ENCODE results near the gene OPN4. TPM values are rescaled to one million over a fixed set of nuclear protein-coding genes. Genes with fewer than 3 reads are reported as not detected.
A peak's percentile ranks its signal among the peaks of the same experiment; 100 is the strongest.

OPN4 gene
- total and polyA plus RNA-seq, 9 of the 15 experiments (the other 6 are each of a cell fraction or from before 2014, with no cell fraction given) = not detected

DNA sequence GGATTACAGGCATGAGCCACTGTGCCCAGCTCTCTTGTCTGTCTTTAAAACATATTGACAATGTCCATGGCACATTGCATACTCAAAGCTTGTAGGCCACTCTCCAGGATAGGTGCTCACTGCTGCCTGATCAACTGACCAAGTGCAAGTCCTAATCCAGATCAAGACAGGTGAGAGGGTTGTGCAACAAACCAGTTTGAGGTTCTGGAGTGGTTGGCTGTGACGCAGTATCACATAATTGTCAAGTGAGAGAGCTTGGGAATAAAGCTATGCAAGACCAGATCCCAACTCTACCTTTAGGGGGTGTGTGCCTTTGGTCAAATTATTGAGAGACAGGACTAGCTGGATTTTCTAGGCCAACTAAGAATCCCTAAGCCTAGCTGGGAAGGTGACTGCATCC, 43.0 kb upstream of the OPN4 start:
- no peaks in the 10 kb centered on the region for H3K4me1 ChIP-seq (replicated peaks in 1 of 2; ENCODE audit: control insufficient read depth in 2 of 2, insufficient read depth in 2 of 2, low read length in 2 of 2)
- ChIA-PET POLR2A (no interaction called here), CTCF (ENCODE audit: low intra/inter-chr PET ratio) (no interaction called here)
- H3K27ac ChIP-seq (ENCODE audit: extremely low read depth, low read depth, low read length) = no peak overlapping the region
- no peak for FAIRE-seq
- intact Hi-C loops (cut with micrococcal nuclease) (no loop called here), in situ Hi-C loops (cut with MboI) (no loop called here)
- H3K36me3 ChIP-seq (ENCODE audit: control insufficient read depth, insufficient read depth, low read length) = no peaks in the 10 kb centered on the region
- no peak for DNase-seq (ENCODE audit: extremely low read depth in 1 of 4, low spot score in 3 of 4)
- 0 out of 2 replicates have a peak overlapping the region, but pooled peaks have one; percentile 51 for H2AFZ ChIP-seq (ENCODE audit: low read depth, low read length)
- no peak overlapping the region for H3K9ac ChIP-seq (ENCODE audit: insufficient read depth in 1 of 2, low read depth in 2 of 2, low read length in 2 of 2)
- no peaks in the 10 kb centered on the region for H3K27me3 ChIP-seq (ENCODE audit: control insufficient read depth in 2 of 2, insufficient read depth in 2 of 2, low read length in 2 of 2)
- no peaks in the 10 kb centered on the region for H3K9me3 ChIP-seq (replicated peaks; ENCODE audit: control insufficient read depth, insufficient read depth, low read depth, low read length)
- WGBS (ENCODE audit: insufficient coverage, low coverage, missing lambda C conversion rate) = 71% methylated on average over 1 of the region's 1 CpG
- H4K20me1 ChIP-seq (replicated peaks; ENCODE audit: control insufficient read depth, insufficient read depth, low read length) = no peaks in the 10 kb centered on the region
- no peak for TF ChIP-seq POU5F1 (IDR thresholded peaks at IDR 0.05; ENCODE audit: borderline replicate concordance, low read depth, low read length, partially characterized antibody)
- no peak for TF ChIP-seq FOXK1 (CRISPR knock-in tag; IDR thresholded peaks at IDR 0.05; ENCODE audit: borderline replicate concordance)
- TF ChIP-seq, protein P1, sequence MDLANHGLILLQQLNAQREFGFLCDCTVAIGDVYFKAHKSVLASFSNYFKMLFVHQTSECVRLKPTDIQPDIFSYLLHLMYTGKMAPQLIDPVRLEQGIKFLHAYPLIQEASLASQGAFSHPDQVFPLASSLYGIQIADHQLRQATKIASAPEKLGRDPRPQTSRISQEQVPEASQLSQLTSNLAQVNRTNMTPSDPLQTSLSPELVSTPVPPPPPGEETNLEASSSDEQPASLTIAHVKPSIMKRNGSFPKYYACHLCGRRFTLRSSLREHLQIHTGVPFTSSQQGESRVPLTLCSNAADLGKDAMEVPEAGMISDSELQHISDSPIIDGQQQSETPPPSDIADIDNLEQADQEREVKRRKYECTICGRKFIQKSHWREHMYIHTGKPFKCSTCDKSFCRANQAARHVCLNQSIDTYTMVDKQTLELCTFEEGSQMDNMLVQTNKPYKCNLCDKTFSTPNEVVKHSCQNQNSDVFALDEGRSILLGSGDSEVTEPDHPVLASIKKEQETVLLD (IDR thresholded peaks at IDR 0.05) = no peak
- no peak for TF ChIP-seq ESRRA (IDR thresholded peaks at IDR 0.05; ENCODE audit: borderline replicate concordance, low read depth)
- TF ChIP-seq, protein P2, sequence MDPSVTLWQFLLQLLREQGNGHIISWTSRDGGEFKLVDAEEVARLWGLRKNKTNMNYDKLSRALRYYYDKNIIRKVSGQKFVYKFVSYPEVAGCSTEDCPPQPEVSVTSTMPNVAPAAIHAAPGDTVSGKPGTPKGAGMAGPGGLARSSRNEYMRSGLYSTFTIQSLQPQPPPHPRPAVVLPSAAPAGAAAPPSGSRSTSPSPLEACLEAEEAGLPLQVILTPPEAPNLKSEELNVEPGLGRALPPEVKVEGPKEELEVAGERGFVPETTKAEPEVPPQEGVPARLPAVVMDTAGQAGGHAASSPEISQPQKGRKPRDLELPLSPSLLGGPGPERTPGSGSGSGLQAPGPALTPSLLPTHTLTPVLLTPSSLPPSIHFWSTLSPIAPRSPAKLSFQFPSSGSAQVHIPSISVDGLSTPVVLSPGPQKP (CRISPR knock-in tag; IDR thresholded peaks at IDR 0.05) = no peak
- TF ChIP-seq, protein P3, sequence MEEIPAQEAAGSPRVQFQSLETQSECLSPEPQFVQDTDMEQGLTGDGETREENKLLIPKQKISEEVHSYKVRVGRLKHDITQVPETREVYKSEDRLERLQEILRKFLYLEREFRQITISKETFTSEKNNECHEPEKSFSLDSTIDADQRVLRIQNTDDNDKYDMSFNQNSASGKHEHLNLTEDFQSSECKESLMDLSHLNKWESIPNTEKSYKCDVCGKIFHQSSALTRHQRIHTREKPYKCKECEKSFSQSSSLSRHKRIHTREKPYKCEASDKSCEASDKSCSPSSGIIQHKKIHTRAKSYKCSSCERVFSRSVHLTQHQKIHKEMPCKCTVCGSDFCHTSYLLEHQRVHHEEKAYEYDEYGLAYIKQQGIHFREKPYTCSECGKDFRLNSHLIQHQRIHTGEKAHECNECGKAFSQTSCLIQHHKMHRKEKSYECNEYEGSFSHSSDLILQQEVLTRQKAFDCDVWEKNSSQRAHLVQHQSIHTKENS (CRISPR knock-in tag; IDR thresholded peaks at IDR 0.05) = no peak
- TF ChIP-seq, protein P4, sequence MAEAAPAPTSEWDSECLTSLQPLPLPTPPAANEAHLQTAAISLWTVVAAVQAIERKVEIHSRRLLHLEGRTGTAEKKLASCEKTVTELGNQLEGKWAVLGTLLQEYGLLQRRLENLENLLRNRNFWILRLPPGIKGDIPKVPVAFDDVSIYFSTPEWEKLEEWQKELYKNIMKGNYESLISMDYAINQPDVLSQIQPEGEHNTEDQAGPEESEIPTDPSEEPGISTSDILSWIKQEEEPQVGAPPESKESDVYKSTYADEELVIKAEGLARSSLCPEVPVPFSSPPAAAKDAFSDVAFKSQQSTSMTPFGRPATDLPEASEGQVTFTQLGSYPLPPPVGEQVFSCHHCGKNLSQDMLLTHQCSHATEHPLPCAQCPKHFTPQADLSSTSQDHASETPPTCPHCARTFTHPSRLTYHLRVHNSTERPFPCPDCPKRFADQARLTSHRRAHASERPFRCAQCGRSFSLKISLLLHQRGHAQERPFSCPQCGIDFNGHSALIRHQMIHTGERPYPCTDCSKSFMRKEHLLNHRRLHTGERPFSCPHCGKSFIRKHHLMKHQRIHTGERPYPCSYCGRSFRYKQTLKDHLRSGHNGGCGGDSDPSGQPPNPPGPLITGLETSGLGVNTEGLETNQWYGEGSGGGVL (CRISPR knock-in tag; IDR thresholded peaks at IDR 0.05) = no peak
- no peak for TF ChIP-seq KDM2B (CRISPR knock-in tag; IDR thresholded peaks at IDR 0.05)
- no peaks in the 10 kb centered on the region for H3K79me2 ChIP-seq (ENCODE audit: control insufficient read depth, insufficient read depth, low read length)
- H3K9me1 ChIP-seq (ENCODE audit: control insufficient read depth, insufficient read depth, low read length) = no peaks in the 10 kb centered on the region
- no peak for ATAC-seq
- no peak overlapping the region for H3K4me3 ChIP-seq
- BruUV-seq (replicated peaks) = no TSS peak
- no peak overlapping the region for H3K4me2 ChIP-seq (ENCODE audit: insufficient read depth, low read length)
